AG04450 (cell line): Measurements from ENCODE around the gene RPL21. TPM values are rescaled to one million over a fixed set of nuclear protein-coding genes. Genes with fewer than 3 reads are reported as not detected.
"Not testable (repeated sequence)": the region's sequence is repeated elsewhere in the genome, so short reads cannot be mapped to it uniquely, and the experiment has no call there.

ENCODE experiments used
- CTCF ChIA-PET: fragments of 300-600, 350-600 bp; formaldehyde crosslinking; extraction: SDS; loops from one replicate; lab custom pipeline; 2022; ENCODE audit warnings: antibody characterized with exemption, inconsistent platforms; lab: Charles Lee
- POLR2A ChIA-PET: fragments of 350-600 bp; formaldehyde crosslinking; extraction: SDS; loops from one replicate; lab custom pipeline; 2021; ENCODE audit warnings: antibody characterized with exemption, inconsistent platforms; lab: Yijun Ruan, JAX
- DNase-seq: peaks from one replicate; pipeline ENCODE4 v3.0.0-alpha.2; 2011; ENCODE audit warnings: low read depth, low spot score
- H3K27ac ChIP-seq: one replicate; pipeline ENCODE4 v1.5.1; 2012; ENCODE audit warnings: low read depth, low read length, control low read depth
- H3K27me3 ChIP-seq: one replicate; pipeline ENCODE4 v1.6.0; 2012; ENCODE audit warnings: low read length; ENCODE audit not compliant: control insufficient read depth, insufficient read depth
- H3K4me3 ChIP-seq: 2 replicates; pipeline ENCODE4 v1.5.1; 2011; ENCODE audit warnings: mild to moderate bottlenecking, low read depth, low read length, control low read depth
- H3K9me3 ChIP-seq: 2 replicates; pipeline ENCODE4 v1.5.1; 2012; ENCODE audit warnings: low read length; ENCODE audit not compliant: control insufficient read depth, insufficient read depth
- polyA plus RNA-seq: library from polyadenylated mRNA; depleted of rRNA; stranded (reverse); fragments of >200 nt; gene quantifications from 2 replicates; pipeline ENCODE4 v1.2.3, GENCODE V29; 2011
- TF ChIP-seq, protein P1 (sequence below): IDR thresholded peaks from 2 replicates; pipeline ENCODE4 v1.5.1; 2011; ENCODE audit warnings: low read depth, low read length, control low read depth, inconsistent platforms

The RPL21 gene
- polyA plus RNA-seq, 1 experiment: 1,942 TPM

DNA sequence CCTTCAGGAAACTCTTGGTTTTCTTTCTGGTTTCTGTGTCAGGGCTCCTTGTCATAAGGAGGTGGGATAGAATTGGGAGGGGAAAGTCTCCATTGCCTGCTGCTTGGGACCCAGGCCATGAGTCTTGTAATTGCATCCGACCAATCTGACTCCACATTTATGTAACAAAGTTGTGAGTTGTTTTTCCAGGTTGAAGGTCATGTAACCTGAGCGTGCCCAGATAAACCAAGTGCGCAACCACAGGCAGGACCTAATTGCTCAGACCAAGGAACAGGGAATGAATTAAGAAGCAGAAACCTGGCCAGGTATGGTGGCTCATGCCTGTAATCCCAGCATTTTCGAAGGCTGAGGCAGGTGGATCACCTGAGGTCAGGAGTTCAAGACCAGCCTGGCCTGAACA, 37.0 kb downstream of the RPL21 start:
- ChIA-PET POLR2A (no interaction called here), CTCF (no interaction called here)
- TF ChIP-seq, protein P1, sequence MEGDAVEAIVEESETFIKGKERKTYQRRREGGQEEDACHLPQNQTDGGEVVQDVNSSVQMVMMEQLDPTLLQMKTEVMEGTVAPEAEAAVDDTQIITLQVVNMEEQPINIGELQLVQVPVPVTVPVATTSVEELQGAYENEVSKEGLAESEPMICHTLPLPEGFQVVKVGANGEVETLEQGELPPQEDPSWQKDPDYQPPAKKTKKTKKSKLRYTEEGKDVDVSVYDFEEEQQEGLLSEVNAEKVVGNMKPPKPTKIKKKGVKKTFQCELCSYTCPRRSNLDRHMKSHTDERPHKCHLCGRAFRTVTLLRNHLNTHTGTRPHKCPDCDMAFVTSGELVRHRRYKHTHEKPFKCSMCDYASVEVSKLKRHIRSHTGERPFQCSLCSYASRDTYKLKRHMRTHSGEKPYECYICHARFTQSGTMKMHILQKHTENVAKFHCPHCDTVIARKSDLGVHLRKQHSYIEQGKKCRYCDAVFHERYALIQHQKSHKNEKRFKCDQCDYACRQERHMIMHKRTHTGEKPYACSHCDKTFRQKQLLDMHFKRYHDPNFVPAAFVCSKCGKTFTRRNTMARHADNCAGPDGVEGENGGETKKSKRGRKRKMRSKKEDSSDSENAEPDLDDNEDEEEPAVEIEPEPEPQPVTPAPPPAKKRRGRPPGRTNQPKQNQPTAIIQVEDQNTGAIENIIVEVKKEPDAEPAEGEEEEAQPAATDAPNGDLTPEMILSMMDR: no peak
- H3K9me3 ChIP-seq: no peaks in the 10 kb centered on the region
- DNase-seq: no peak
- no peak overlapping the region for H3K4me3 ChIP-seq
- no peak overlapping the region for H3K27ac ChIP-seq
- H3K27me3 ChIP-seq: peaks cover 6% of the 10 kb centered on the region

DNA sequence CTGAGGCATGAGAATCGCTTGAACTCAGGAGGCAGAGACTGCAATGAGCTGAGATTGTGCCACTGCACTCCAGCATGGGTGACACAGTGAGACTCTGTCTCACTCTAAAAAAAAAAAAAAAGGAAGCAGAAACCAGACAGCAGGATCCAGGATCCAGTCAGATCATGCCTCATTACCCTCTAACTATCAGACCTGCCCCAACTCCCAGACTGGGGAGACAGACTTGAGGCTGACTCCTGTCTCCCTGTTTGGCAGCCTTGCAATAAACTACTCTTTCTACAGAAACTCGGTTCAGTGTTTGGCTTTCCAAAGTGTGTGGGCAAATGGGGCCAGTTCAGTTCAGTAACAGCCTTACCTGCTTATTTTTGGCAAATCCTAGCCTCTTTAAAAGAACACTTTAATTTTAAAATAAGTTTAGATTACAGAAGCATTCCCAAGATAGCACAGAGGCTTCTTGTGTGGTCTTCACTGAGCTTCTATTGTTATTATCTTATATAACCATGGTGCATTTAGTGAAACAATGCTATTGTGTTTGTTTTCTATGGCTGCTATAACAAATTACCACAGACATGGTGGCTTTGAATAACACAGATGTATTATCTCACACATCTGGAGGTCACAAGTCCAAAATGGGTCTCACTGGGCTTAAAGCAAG, 37.8 kb downstream of the RPL21 start:
- DNase-seq: no peak
- Histone ChIP-seq H3K4me3 (no peak overlapping the region), H3K27me3 (peaks cover 12% of the 10 kb centered on the region), H3K27ac (no peak overlapping the region), H3K9me3 (no peaks in the 10 kb centered on the region)
- POLR2A ChIA-PET: no interaction called here
- CTCF ChIA-PET: interaction anchor here (0.9 kb wide), 1 partner anchor 10 kb away, joined by 3 read pairs; no protein-coding TSS in a partner anchor
- TF ChIP-seq, protein P1: no peak

DNA sequence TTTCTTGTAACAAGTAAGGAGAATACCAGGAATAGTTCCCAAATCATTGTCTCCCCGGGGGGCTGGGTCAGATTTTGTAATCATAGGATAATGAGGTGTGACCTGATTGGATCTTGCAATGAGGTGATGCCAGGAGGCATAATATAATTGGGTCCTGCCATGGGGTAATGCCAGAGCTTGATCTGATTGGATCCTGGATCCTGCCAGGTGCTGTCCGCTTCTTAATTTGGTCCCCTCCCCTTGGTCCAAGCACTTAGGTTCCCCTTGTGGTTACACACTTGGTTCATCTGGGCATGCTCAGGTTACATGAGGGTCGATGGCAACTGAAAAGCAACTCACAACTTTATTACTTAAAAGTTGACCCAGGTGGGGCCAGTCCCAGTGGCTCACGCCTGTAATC, 39.4 kb downstream of the RPL21 start:
- no peak for DNase-seq
- TF ChIP-seq, protein P1: no peak
- Histone ChIP-seq H3K9me3 (no peaks in the 10 kb centered on the region), H3K4me3 (no peak overlapping the region), H3K27ac (no peak overlapping the region), H3K27me3 (peaks cover 15% of the 10 kb centered on the region)
- ChIA-PET CTCF (no interaction called here), POLR2A (no interaction called here)

DNA sequence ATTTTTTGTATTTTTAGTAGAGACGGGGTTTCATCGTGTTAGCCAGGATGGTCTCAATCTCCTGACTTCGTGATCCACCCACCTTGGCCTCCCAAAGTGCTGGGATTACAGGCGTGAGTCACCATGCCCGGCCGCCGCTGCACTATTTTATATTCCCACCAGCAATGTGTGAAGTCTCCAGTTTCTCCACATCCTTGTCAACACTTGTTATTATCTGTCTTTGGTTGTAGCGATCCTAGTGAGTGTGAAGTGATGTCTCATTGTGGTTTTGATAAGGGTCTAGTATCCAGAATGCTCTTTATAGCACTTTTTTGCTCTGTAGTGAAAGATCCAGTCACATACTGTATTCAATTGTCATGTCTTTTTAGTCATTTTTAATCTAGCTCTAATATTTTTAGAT, 40.6 kb downstream of the RPL21 start:
- DNase-seq, CTCF ChIA-PET, H3K9me3 ChIP-seq, H3K27ac ChIP-seq, H3K4me3 ChIP-seq: not testable (repeated sequence)
- POLR2A ChIA-PET: interaction anchor here (1.2 kb wide), 1 partner anchor 22 kb away, joined by 3 read pairs; the partner anchor contains the start of gene RASL11A
- H3K27me3 ChIP-seq: peaks cover 15% of the 10 kb centered on the region

DNA sequence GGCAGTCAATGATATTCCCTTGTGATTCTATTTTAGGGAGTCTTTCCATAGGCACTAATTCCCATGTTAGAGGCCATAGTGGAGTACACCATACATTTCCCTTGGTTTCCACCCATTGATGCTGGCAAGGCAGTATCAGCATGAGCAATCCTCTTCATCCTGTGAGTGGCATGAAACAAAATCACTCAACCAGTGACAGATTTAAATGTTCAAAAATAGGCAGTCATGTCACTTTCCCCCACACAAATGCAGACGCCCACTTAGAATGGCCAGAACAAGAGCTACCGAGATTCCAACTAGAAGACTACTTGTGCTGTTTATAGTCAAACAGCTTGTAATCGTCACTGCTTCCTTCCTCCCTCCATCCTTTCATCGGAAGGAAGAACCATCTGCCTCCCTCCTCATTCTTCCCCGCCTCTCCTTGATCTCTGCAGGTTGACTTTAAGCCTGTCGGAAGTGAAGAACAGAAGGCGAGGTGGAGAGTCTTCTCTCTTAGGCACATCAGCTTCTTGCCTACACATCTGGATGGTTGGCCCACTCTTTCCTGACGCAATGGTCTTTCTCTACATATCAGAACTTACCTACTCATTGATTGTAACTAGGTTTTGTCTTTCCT, 41.8 kb downstream of the RPL21 start:
- ChIA-PET CTCF (no interaction called here), POLR2A (interaction anchor here (1.2 kb wide), 1 partner anchor 23 kb away, joined by 3 read pairs; the partner anchor contains the start of gene RASL11A)
- no peak overlapping the region for H3K4me3 ChIP-seq
- no peaks in the 10 kb centered on the region for H3K9me3 ChIP-seq
- H3K27ac ChIP-seq: no peak overlapping the region
- TF ChIP-seq, protein P1: no peak
- no peak for DNase-seq
- H3K27me3 ChIP-seq: peaks cover 18% of the 10 kb centered on the region
